Measurements from ENCODE around the gene SACS. TPM values are rescaled to one million over a fixed set of nuclear protein-coding genes. Genes with fewer than 3 reads are reported as not detected.

SACS gene
- total and polyA plus RNA-seq, 4 donors: 0.50 to 7.2 (median 2.9) TPM

DNA sequence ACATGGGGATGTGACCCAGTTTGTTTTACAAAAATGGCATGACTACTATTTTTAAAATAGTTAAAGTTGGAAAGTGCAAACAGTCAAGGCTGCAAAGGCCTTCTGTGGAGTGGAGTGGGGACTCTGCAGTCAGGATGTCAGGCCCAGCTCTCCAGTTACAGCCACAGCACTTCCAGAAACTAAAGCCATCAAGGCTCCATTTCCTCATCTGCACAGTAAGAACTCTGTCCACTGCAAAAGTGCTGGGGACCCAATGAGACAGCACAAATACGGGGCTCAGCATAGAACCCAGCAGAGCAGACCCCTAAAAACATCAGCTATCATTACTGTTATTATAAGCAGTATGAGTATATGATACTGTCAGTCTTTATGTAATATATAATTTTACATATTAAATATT lies 73.6 kb downstream of the SACS start:
- Histone ChIP-seq H3K9ac (ENCODE audit: low read depth in 1 of 2, low read length in 2 of 2) (no peak overlapping the region), H3K27ac (ENCODE audit: low read depth in 1 of 2, low read length in 2 of 2) (no peak overlapping the region)

More for the DNA sequence above, 73.6 kb downstream of the SACS start:
- H3K4me3 ChIP-seq (ENCODE audit: low read depth in 1 of 3, low read length in 3 of 3): no peak overlapping the region
- H3K36me3 ChIP-seq (ENCODE audit: control insufficient read depth in 4 of 4, insufficient read depth in 3 of 4, low read depth in 1 of 4, low read length in 3 of 4): peaks cover 2 to 11% (median 5%) of the 10 kb centered on the region in 4 donors
- TF ChIP-seq RAD21 (IDR thresholded peaks at IDR 0.05) (no peak), TAF1 (conservative IDR thresholded peaks at IDR 0.05) (no peak), EGR1 (IDR thresholded peaks at IDR 0.05; ENCODE audit: low read depth in 2 of 2) (no peak), HNF4A (conservative IDR thresholded peaks at IDR 0.05) (no peak), SP1 (IDR thresholded peaks at IDR 0.05) (no peak), FOXA1 (IDR thresholded peaks at IDR 0.05) (no peak), FOXA2 (IDR thresholded peaks at IDR 0.05) (no peak), RXRA (IDR thresholded peaks at IDR 0.05) (no peak), HNF4G (IDR thresholded peaks at IDR 0.05) (no peak), NR2F2 (IDR thresholded peaks at IDR 0.05) (no peak), YY1 (IDR thresholded peaks at IDR 0.05) (no peak), GABPA (IDR thresholded peaks at IDR 0.05 in 1 of 2, conservative IDR thresholded peaks at IDR 0.05 in 1 of 2) (no peak), JUND (IDR thresholded peaks at IDR 0.05) (no peak)
- TF ChIP-seq, protein P1, sequence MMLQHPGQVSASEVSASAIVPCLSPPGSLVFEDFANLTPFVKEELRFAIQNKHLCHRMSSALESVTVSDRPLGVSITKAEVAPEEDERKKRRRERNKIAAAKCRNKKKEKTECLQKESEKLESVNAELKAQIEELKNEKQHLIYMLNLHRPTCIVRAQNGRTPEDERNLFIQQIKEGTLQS (IDR thresholded peaks at IDR 0.05): no peak
- TF ChIP-seq, protein P2, sequence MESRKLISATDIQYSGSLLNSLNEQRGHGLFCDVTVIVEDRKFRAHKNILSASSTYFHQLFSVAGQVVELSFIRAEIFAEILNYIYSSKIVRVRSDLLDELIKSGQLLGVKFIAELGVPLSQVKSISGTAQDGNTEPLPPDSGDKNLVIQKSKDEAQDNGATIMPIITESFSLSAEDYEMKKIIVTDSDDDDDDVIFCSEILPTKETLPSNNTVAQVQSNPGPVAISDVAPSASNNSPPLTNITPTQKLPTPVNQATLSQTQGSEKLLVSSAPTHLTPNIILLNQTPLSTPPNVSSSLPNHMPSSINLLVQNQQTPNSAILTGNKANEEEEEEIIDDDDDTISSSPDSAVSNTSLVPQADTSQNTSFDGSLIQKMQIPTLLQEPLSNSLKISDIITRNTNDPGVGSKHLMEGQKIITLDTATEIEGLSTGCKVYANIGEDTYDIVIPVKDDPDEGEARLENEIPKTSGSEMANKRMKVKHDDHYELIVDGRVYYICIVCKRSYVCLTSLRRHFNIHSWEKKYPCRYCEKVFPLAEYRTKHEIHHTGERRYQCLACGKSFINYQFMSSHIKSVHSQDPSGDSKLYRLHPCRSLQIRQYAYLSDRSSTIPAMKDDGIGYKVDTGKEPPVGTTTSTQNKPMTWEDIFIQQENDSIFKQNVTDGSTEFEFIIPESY (IDR thresholded peaks at IDR 0.05): no peak
- TF ChIP-seq, protein P3, sequence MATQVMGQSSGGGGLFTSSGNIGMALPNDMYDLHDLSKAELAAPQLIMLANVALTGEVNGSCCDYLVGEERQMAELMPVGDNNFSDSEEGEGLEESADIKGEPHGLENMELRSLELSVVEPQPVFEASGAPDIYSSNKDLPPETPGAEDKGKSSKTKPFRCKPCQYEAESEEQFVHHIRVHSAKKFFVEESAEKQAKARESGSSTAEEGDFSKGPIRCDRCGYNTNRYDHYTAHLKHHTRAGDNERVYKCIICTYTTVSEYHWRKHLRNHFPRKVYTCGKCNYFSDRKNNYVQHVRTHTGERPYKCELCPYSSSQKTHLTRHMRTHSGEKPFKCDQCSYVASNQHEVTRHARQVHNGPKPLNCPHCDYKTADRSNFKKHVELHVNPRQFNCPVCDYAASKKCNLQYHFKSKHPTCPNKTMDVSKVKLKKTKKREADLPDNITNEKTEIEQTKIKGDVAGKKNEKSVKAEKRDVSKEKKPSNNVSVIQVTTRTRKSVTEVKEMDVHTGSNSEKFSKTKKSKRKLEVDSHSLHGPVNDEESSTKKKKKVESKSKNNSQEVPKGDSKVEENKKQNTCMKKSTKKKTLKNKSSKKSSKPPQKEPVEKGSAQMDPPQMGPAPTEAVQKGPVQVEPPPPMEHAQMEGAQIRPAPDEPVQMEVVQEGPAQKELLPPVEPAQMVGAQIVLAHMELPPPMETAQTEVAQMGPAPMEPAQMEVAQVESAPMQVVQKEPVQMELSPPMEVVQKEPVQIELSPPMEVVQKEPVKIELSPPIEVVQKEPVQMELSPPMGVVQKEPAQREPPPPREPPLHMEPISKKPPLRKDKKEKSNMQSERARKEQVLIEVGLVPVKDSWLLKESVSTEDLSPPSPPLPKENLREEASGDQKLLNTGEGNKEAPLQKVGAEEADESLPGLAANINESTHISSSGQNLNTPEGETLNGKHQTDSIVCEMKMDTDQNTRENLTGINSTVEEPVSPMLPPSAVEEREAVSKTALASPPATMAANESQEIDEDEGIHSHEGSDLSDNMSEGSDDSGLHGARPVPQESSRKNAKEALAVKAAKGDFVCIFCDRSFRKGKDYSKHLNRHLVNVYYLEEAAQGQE (IDR thresholded peaks at IDR 0.05): no peak
- TF ChIP-seq, protein P4, sequence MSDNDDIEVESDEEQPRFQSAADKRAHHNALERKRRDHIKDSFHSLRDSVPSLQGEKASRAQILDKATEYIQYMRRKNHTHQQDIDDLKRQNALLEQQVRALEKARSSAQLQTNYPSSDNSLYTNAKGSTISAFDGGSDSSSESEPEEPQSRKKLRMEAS (IDR thresholded peaks at IDR 0.05): no peak
- TF ChIP-seq, protein P5, sequence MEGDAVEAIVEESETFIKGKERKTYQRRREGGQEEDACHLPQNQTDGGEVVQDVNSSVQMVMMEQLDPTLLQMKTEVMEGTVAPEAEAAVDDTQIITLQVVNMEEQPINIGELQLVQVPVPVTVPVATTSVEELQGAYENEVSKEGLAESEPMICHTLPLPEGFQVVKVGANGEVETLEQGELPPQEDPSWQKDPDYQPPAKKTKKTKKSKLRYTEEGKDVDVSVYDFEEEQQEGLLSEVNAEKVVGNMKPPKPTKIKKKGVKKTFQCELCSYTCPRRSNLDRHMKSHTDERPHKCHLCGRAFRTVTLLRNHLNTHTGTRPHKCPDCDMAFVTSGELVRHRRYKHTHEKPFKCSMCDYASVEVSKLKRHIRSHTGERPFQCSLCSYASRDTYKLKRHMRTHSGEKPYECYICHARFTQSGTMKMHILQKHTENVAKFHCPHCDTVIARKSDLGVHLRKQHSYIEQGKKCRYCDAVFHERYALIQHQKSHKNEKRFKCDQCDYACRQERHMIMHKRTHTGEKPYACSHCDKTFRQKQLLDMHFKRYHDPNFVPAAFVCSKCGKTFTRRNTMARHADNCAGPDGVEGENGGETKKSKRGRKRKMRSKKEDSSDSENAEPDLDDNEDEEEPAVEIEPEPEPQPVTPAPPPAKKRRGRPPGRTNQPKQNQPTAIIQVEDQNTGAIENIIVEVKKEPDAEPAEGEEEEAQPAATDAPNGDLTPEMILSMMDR (IDR thresholded peaks at IDR 0.05; ENCODE audit: low read depth, low read length, missing input control): no peak
- no peaks in the 10 kb centered on the region for H3K4me1 ChIP-seq (ENCODE audit: control insufficient read depth in 4 of 4, insufficient read depth in 4 of 4, low read length in 3 of 4)
- no peak for DNase-seq (ENCODE audit: low spot score)
- H3K27me3 ChIP-seq (ENCODE audit: control insufficient read depth in 4 of 4, insufficient read depth in 4 of 4, low read length in 3 of 4): no peaks in the 10 kb centered on the region
- 90% methylated on average over 1 of the region's 1 CpG for WGBS
- H3K9me3 ChIP-seq (ENCODE audit: control insufficient read depth in 4 of 4, low read length in 3 of 4): no peaks in the 10 kb centered on the region

All from liver (tissue), 9 donors.